Endodermal cell (in vitro differentiated cells): ENCODE results near the gene UQCRFS1. TPM values are rescaled to one million over a fixed set of nuclear protein-coding genes. Genes with fewer than 3 reads are reported as not detected.

Source experiments
- DNase-seq: peaks from one replicate; pipeline ENCODE4 v3.0.0-alpha.2; 2017
- H3K27ac ChIP-seq: 2 replicates; pipeline ENCODE4 v1.5.1; 2013; ENCODE audit warnings: mild to moderate bottlenecking, low read depth, low read length, moderate library complexity
- H3K27me3 ChIP-seq: 2 replicates; pipeline ENCODE4 v1.6.1; 2013; ENCODE audit warnings: mild to moderate bottlenecking, low read length, moderate library complexity; ENCODE audit not compliant: insufficient read depth, control insufficient read depth, poor library complexity, severe bottlenecking
- H3K36me3 ChIP-seq: 2 replicates; pipeline ENCODE4 v1.7.0; 2013; ENCODE audit warnings: mild to moderate bottlenecking, low read length, moderate library complexity; ENCODE audit not compliant: control insufficient read depth, insufficient read depth
- H3K4me1 ChIP-seq: one replicate; pipeline ENCODE4 v1.7.0; 2013; ENCODE audit warnings: low read length; ENCODE audit not compliant: control insufficient read depth, insufficient read depth
- H3K4me3 ChIP-seq: 2 replicates; pipeline ENCODE4 v1.5.1; 2013; ENCODE audit warnings: mild to moderate bottlenecking, low read length, moderate library complexity
- H3K9ac ChIP-seq: 2 replicates; pipeline ENCODE4 v1.6.1; 2013; ENCODE audit warnings: mild to moderate bottlenecking, low read length, moderate library complexity; ENCODE audit not compliant: poor library complexity, severe bottlenecking; ENCODE audit errors: extremely low read depth
- H3K9me3 ChIP-seq: 2 replicates; pipeline ENCODE4 v1.6.1; 2013; ENCODE audit warnings: mild to moderate bottlenecking, low read length, moderate library complexity; ENCODE audit not compliant: control insufficient read depth
- H3K27ac Mint-ChIP-seq: 2 replicates; pipeline ENCODE4 v1.8.0; 2020; ENCODE audit warnings: mixed read lengths
- H3K27me3 Mint-ChIP-seq: 2 replicates; pipeline ENCODE4 v1.8.0; 2021; ENCODE audit warnings: mild to moderate bottlenecking, mixed read lengths; ENCODE audit not compliant: insufficient read depth
- H3K36me3 Mint-ChIP-seq: 2 replicates; pipeline ENCODE4 v1.8.0; 2020; ENCODE audit warnings: low read depth, mixed read lengths
- H3K4me1 Mint-ChIP-seq: 2 replicates; pipeline ENCODE4 v1.8.0; 2020; ENCODE audit warnings: mixed read lengths
- H3K4me3 Mint-ChIP-seq: 2 replicates; pipeline ENCODE4 v1.8.0; 2020; ENCODE audit warnings: mild to moderate bottlenecking, moderate library complexity, mixed read lengths
- H3K9me3 Mint-ChIP-seq: 2 replicates; pipeline ENCODE4 v1.8.0; 2020; ENCODE audit warnings: mild to moderate bottlenecking, mixed read lengths
- WGBS, 2 experiments: methylation state at CpG; one replicate each; pipeline versions ENCODE4 v1.1.5 to v1.1.7; 2013; ENCODE audit warnings: missing lambda C conversion rate in 2 of 2, mixed read lengths in 1 of 2; ENCODE audit not compliant: insufficient coverage in 1 of 2, insufficient read length in 1 of 2; 5-methylcytosine and 5-hydroxymethylcytosine counted together
- total RNA-seq, 2 donors: library from RNA; stranded (reverse); fragmentation: NEBNext Ultra II Directional in 1 of 2; extraction: Animal tissue kit (Norgen Biotek cat#: 25700) in 1 of 2; gene quantifications; 2 replicates in 1 of 2; 3 replicates in 1 of 2; pipeline ENCODE4 v1.2.1, GENCODE V29; 2021
- TF ChIP-seq, protein P1 (sequence below): fragments of 200-600 bp; sonication (generic); conservative IDR thresholded peaks from 2 replicates; pipeline ENCODE4 v1.5.0; 2021; ENCODE audit warnings: antibody characterized with exemption, mild to moderate bottlenecking

The UQCRFS1 gene
- total RNA-seq, 2 donors from 2014 or later = 32.4 to 32.7 TPM

DNA sequence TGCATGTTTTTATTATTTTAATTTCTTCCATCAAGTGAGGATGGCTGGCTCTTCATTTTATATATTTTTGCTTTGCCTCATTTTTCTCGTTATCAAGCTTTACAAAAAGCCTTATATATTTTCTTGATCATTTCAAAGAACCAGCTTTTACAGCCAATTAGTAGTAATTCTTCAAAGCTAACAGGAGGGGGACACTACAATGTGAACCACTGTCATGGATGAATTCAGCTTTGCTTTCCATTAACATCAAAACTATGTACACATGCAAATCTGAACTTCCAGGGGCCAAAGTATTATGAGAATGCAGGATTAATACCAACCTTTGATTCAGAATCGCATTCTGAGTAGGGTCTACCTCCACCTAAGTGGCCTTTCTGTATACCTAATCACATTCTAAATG, 11.1 kb downstream of the UQCRFS1 start:
- Mint-ChIP-seq H3K36me3 (peaks cover 14% of the 10 kb centered on the region), H3K4me3 (no peak overlapping the region), H3K4me1 (peaks cover 14% of the 10 kb centered on the region), H3K9me3 (peaks cover 23% of the 10 kb centered on the region), H3K27me3 (peaks cover 1% of the 10 kb centered on the region), H3K27ac (no peak overlapping the region)
- Histone ChIP-seq H3K36me3 (peaks cover 15% of the 10 kb centered on the region), H3K4me1 (peaks cover 4% of the 10 kb centered on the region), H3K27ac (no peak overlapping the region), H3K27me3 (no peaks in the 10 kb centered on the region), H3K9me3 (no peaks in the 10 kb centered on the region), H3K4me3 (no peak overlapping the region), H3K9ac (no peak overlapping the region)
- no peak for DNase-seq
- WGBS, 2 experiments = 97 to 100% methylated on average over 2 of the region's 2 CpGs
- TF ChIP-seq, protein P1, sequence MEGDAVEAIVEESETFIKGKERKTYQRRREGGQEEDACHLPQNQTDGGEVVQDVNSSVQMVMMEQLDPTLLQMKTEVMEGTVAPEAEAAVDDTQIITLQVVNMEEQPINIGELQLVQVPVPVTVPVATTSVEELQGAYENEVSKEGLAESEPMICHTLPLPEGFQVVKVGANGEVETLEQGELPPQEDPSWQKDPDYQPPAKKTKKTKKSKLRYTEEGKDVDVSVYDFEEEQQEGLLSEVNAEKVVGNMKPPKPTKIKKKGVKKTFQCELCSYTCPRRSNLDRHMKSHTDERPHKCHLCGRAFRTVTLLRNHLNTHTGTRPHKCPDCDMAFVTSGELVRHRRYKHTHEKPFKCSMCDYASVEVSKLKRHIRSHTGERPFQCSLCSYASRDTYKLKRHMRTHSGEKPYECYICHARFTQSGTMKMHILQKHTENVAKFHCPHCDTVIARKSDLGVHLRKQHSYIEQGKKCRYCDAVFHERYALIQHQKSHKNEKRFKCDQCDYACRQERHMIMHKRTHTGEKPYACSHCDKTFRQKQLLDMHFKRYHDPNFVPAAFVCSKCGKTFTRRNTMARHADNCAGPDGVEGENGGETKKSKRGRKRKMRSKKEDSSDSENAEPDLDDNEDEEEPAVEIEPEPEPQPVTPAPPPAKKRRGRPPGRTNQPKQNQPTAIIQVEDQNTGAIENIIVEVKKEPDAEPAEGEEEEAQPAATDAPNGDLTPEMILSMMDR = peak; percentile 58

GRCh38 chr19:29194658-29195057, 18.3 kb downstream of the UQCRFS1 start:
- Histone ChIP-seq H3K27ac (no peak overlapping the region), H3K27me3 (no peaks in the 10 kb centered on the region), H3K9ac (no peak overlapping the region), H3K9me3 (no peaks in the 10 kb centered on the region), H3K4me1 (no peaks in the 10 kb centered on the region), H3K4me3 (no peak overlapping the region), H3K36me3 (no peaks in the 10 kb centered on the region)
- Mint-ChIP-seq H3K4me3 (no peak overlapping the region), H3K27me3 (no peaks in the 10 kb centered on the region), H3K27ac (no peak overlapping the region), H3K9me3 (peaks cover 24% of the 10 kb centered on the region), H3K4me1 (peaks cover 3% of the 10 kb centered on the region), H3K36me3 (no peaks in the 10 kb centered on the region)
- no peak for DNase-seq
- TF ChIP-seq, protein P1 = no peak
- 67 to 83% methylated on average over 1 to 2 of the region's 2 CpGs for WGBS, 2 experiments

DNA sequence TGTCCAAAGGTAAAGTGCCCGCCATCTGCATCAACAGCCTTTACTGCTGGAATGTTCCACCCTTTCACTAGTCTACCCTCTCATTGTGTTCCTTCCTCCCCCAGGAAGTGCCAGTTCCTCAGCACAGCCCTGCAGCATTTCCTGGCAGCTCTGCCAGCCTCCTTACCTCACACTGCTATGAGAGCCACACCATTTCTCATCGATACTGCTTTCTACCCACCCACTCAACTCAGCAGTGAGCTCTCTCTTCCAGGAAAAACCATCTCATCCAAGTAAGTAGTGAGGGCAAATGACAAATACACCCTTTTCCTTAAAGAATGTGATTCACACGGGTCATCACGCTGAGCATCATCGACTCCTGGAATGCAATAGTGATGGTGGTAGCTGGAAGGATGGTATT, 19.8 kb downstream of the UQCRFS1 start:
- WGBS, 2 experiments = 85% methylated on average over 4 of the region's 5 CpGs; no CpG with 5 or more reads in 1 of the 2 experiments
- Mint-ChIP-seq H3K4me1 (peaks cover 3% of the 10 kb centered on the region), H3K27ac (no peak overlapping the region)

More for the DNA sequence above, 19.8 kb downstream of the UQCRFS1 start:
- no peak for DNase-seq
- TF ChIP-seq, protein P1 = no peak
- no peaks in the 10 kb centered on the region for H3K36me3 Mint-ChIP-seq
- H3K9me3 Mint-ChIP-seq = peaks cover 15% of the 10 kb centered on the region
- Histone ChIP-seq H3K9ac (no peak overlapping the region), H3K27me3 (no peaks in the 10 kb centered on the region), H3K9me3 (no peaks in the 10 kb centered on the region), H3K4me1 (no peaks in the 10 kb centered on the region), H3K4me3 (no peak overlapping the region), H3K27ac (no peak overlapping the region), H3K36me3 (no peaks in the 10 kb centered on the region)
- H3K4me3 Mint-ChIP-seq = no peak overlapping the region
- peaks cover 2% of the 10 kb centered on the region for H3K27me3 Mint-ChIP-seq
